WTC11 (cell line): ENCODE results near the gene SUCLA2. TPM values are rescaled to one million over a fixed set of nuclear protein-coding genes. Genes with fewer than 3 reads are reported as not detected.

Experiments used
- AR ChIP-seq: fragments of 250-450 bp; sonication (Bioruptor Pico); IDR thresholded peaks from 2 replicates; pipeline ENCODE4 v1.9.0; 2021; ENCODE audit warnings: mild to moderate bottlenecking
- ATF1 ChIP-seq: sonication (generic); formaldehyde crosslinking; IDR thresholded peaks from 2 replicates; pipeline ENCODE4 v1.8.1; 2023; ENCODE audit warnings: mild to moderate bottlenecking, moderate library complexity, missing genetic modification reagents
- ATF6 ChIP-seq: sonication (generic); formaldehyde crosslinking; IDR thresholded peaks from 2 replicates; pipeline ENCODE4 v1.8.1; 2023; ENCODE audit warnings: mild to moderate bottlenecking, missing genetic modification reagents
- CBFB ChIP-seq: sonication (generic); formaldehyde crosslinking; IDR thresholded peaks from 2 replicates; pipeline ENCODE4 v1.8.1; 2022; ENCODE audit warnings: mild to moderate bottlenecking, low read depth, missing genetic modification reagents
- ETV6 ChIP-seq: sonication (generic); formaldehyde crosslinking; IDR thresholded peaks from 2 replicates; pipeline ENCODE4 v1.8.1; 2022; ENCODE audit warnings: mild to moderate bottlenecking, missing genetic modification reagents
- FOXP4 ChIP-seq: sonication (generic); formaldehyde crosslinking; IDR thresholded peaks from 2 replicates; pipeline ENCODE4 v1.8.0; 2022; ENCODE audit warnings: mild to moderate bottlenecking, missing genetic modification reagents
- IRF1 ChIP-seq: sonication (generic); formaldehyde crosslinking; IDR thresholded peaks from 2 replicates; pipeline ENCODE4 v1.8.0; 2023; ENCODE audit warnings: missing genetic modification reagents
- JUN ChIP-seq: sonication (generic); formaldehyde crosslinking; IDR thresholded peaks from 2 replicates; pipeline ENCODE4 v1.8.0; 2023; ENCODE audit warnings: mild to moderate bottlenecking, missing genetic modification reagents
- MYBL2 ChIP-seq: sonication (generic); formaldehyde crosslinking; IDR thresholded peaks from 2 replicates; pipeline ENCODE4 v1.8.1; 2023; ENCODE audit warnings: mild to moderate bottlenecking, moderate library complexity, missing genetic modification reagents
- PRRX2 ChIP-seq: fragments of 250-450 bp; sonication (Bioruptor Pico); IDR thresholded peaks from 2 replicates; pipeline ENCODE4 v1.8.0; 2021; ENCODE audit warnings: mild to moderate bottlenecking
- SMAD3 ChIP-seq: sonication (generic); formaldehyde crosslinking; IDR thresholded peaks from 2 replicates; pipeline ENCODE4 v1.8.0; 2022; ENCODE audit warnings: missing genetic modification reagents, mild to moderate bottlenecking, borderline replicate concordance
- SOX15 ChIP-seq: fragments of 250-450 bp; sonication (Bioruptor Pico); IDR thresholded peaks from 2 replicates; pipeline ENCODE4 v1.9.0; 2021; ENCODE audit warnings: mild to moderate bottlenecking
- TCF7 ChIP-seq: sonication (generic); formaldehyde crosslinking; IDR thresholded peaks from 2 replicates; pipeline ENCODE4 v1.8.0; 2022; ENCODE audit warnings: mild to moderate bottlenecking, low read depth, missing genetic modification reagents, moderate library complexity
- TP53 ChIP-seq: sonication (generic); formaldehyde crosslinking; IDR thresholded peaks from 2 replicates; pipeline ENCODE4 v1.8.1; 2023; ENCODE audit warnings: mild to moderate bottlenecking, missing genetic modification reagents
- USF2 ChIP-seq: sonication (generic); formaldehyde crosslinking; IDR thresholded peaks from 2 replicates; pipeline ENCODE4 v1.8.1; 2023; ENCODE audit warnings: mild to moderate bottlenecking, missing genetic modification reagents, moderate library complexity
- ZBTB21 ChIP-seq: sonication (generic); formaldehyde crosslinking; IDR thresholded peaks from 2 replicates; pipeline ENCODE4 v1.8.1; 2023; ENCODE audit warnings: mild to moderate bottlenecking, missing genetic modification reagents, borderline replicate concordance
- ZNF232 ChIP-seq: sonication (generic); formaldehyde crosslinking; IDR thresholded peaks from 2 replicates; pipeline ENCODE4 v1.8.0; 2022; ENCODE audit warnings: mild to moderate bottlenecking, missing genetic modification reagents
- ZNF263 ChIP-seq: sonication (generic); formaldehyde crosslinking; IDR thresholded peaks from 2 replicates; pipeline ENCODE4 v1.8.1; 2022; ENCODE audit warnings: low read depth, mild to moderate bottlenecking, moderate library complexity, missing genetic modification reagents
- ZNF317 ChIP-seq: sonication (generic); formaldehyde crosslinking; IDR thresholded peaks from 2 replicates; pipeline ENCODE4 v1.8.1; 2023; ENCODE audit warnings: low read depth, mild to moderate bottlenecking, moderate library complexity, missing genetic modification reagents, borderline replicate concordance
- ZNF423 ChIP-seq: fragments of 250-450 bp; sonication (Bioruptor Pico); IDR thresholded peaks from 2 replicates; pipeline ENCODE4 v2.1.2; 2022; ENCODE audit warnings: mild to moderate bottlenecking, moderate library complexity
- total RNA-seq: library from RNA; stranded (reverse); gene quantifications from 3 replicates; pipeline ENCODE4 v1.2.3, GENCODE V29; 2021
- TF ChIP-seq, protein P1 (sequence below): fragments of 250-450 bp; sonication (Bioruptor Pico); IDR thresholded peaks from 2 replicates; pipeline ENCODE4 v2.1.2; 2022; ENCODE audit warnings: mild to moderate bottlenecking, moderate library complexity
- TF ChIP-seq, protein P2 (sequence below): sonication (generic); formaldehyde crosslinking; IDR thresholded peaks from 2 replicates; pipeline ENCODE4 v1.8.1; 2023; ENCODE audit warnings: mild to moderate bottlenecking, missing genetic modification reagents
- TF ChIP-seq, protein P3 (sequence below): sonication (generic); formaldehyde crosslinking; IDR thresholded peaks from 2 replicates; pipeline ENCODE4 v1.8.0; 2023; ENCODE audit warnings: mild to moderate bottlenecking, missing genetic modification reagents
- TF ChIP-seq, protein P4 (sequence below): sonication (generic); formaldehyde crosslinking; conservative IDR thresholded peaks from 2 replicates; pipeline ENCODE4 v1.8.1; 2022; ENCODE audit warnings: mild to moderate bottlenecking, missing genetic modification reagents

SUCLA2 gene
- total RNA-seq, 1 experiment from 2014 or later: 66.8 TPM

DNA sequence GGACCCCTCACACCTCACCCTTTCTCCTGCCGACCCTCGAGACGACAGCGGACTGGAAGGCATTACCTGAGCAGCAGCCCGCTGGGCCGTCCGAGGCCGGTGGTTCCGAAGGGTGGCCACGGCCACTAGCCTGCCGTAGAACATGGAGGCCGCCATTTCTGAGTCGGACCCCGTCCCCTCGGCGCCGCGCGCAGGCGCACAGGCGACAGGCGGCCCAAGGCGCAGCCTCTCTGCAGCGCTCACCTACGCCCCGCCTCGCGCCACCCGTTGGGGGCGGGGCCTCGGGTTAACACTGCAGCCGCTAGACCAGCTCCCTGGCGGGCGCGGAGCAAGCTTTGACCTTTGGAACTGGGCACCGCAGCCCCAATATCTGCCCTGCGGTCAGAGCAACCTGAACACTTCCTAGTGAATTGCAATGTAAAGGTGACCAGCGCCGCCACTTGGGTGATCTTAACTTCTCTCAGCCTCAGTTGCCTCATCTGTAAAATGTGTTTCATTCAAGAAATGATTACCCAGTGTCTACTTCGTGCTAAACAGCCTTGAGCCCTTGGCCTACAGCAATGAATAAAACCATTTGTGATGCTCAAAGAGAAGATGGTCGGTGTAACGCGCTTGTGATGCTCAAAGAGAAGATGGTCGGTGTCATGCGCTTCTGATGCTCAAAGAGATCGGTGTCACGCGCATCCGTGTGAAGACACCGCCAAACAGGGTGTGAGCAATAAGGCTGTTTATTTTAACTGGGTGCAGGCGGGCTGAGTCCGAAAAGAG is at the start of gene SUCLA2 (continued):
- TF ChIP-seq ZNF317 (CRISPR knock-in tag): no peak
- no peak for TF ChIP-seq USF2 (CRISPR knock-in tag)
- TF ChIP-seq CBFB (CRISPR knock-in tag): no peak
- 0 out of 2 replicates have a peak, but pooled peaks have one; percentile 56 for TF ChIP-seq JUN (CRISPR knock-in tag)
- TF ChIP-seq MYBL2 (CRISPR knock-in tag): peak; percentile 52; the same call in 1 of the 2 replicates
- no peak for TF ChIP-seq TCF7 (CRISPR knock-in tag)
- TF ChIP-seq ZNF423 (CRISPR knock-in tag): no peak
- TF ChIP-seq ZBTB21 (CRISPR knock-in tag): no peak; the same call in 1 of the 2 replicates
- no peak for TF ChIP-seq ZNF263 (CRISPR knock-in tag)
- TF ChIP-seq, protein P1, sequence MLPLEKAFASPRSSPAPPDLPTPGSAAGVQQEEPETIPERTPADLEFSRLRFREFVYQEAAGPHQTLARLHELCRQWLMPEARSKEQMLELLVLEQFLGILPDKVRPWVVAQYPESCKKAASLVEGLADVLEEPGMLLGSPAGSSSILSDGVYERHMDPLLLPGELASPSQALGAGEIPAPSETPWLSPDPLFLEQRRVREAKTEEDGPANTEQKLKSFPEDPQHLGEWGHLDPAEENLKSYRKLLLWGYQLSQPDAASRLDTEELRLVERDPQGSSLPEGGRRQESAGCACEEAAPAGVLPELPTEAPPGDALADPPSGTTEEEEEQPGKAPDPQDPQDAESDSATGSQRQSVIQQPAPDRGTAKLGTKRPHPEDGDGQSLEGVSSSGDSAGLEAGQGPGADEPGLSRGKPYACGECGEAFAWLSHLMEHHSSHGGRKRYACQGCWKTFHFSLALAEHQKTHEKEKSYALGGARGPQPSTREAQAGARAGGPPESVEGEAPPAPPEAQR (CRISPR knock-in tag): no peak
- TF ChIP-seq ATF1 (CRISPR knock-in tag): no peak
- TF ChIP-seq ZNF232 (CRISPR knock-in tag): peak; percentile 72; the same call in 1 of the 2 replicates
- no peak for TF ChIP-seq SMAD3 (CRISPR knock-in tag)
- no peak for TF ChIP-seq AR (CRISPR knock-in tag)
- no peak for TF ChIP-seq IRF1 (CRISPR knock-in tag)
- TF ChIP-seq PRRX2: no peak
- no peak for TF ChIP-seq ETV6 (CRISPR knock-in tag)
- TF ChIP-seq TP53 (CRISPR knock-in tag): peak; percentile 71; the same call in 1 of the 2 replicates
- TF ChIP-seq ATF6 (CRISPR knock-in tag): no peak
- TF ChIP-seq, protein P2, sequence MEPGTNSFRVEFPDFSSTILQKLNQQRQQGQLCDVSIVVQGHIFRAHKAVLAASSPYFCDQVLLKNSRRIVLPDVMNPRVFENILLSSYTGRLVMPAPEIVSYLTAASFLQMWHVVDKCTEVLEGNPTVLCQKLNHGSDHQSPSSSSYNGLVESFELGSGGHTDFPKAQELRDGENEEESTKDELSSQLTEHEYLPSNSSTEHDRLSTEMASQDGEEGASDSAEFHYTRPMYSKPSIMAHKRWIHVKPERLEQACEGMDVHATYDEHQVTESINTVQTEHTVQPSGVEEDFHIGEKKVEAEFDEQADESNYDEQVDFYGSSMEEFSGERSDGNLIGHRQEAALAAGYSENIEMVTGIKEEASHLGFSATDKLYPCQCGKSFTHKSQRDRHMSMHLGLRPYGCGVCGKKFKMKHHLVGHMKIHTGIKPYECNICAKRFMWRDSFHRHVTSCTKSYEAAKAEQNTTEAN: no peak
- no peak for TF ChIP-seq SOX15 (CRISPR knock-in tag)
- TF ChIP-seq FOXP4 (CRISPR knock-in tag): peak; percentile 35; the same call in 1 of the 2 replicates
- TF ChIP-seq, protein P3, sequence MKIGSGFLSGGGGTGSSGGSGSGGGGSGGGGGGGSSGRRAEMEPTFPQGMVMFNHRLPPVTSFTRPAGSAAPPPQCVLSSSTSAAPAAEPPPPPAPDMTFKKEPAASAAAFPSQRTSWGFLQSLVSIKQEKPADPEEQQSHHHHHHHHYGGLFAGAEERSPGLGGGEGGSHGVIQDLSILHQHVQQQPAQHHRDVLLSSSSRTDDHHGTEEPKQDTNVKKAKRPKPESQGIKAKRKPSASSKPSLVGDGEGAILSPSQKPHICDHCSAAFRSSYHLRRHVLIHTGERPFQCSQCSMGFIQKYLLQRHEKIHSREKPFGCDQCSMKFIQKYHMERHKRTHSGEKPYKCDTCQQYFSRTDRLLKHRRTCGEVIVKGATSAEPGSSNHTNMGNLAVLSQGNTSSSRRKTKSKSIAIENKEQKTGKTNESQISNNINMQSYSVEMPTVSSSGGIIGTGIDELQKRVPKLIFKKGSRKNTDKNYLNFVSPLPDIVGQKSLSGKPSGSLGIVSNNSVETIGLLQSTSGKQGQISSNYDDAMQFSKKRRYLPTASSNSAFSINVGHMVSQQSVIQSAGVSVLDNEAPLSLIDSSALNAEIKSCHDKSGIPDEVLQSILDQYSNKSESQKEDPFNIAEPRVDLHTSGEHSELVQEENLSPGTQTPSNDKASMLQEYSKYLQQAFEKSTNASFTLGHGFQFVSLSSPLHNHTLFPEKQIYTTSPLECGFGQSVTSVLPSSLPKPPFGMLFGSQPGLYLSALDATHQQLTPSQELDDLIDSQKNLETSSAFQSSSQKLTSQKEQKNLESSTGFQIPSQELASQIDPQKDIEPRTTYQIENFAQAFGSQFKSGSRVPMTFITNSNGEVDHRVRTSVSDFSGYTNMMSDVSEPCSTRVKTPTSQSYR (CRISPR knock-in tag): no peak
- TF ChIP-seq, protein P4, sequence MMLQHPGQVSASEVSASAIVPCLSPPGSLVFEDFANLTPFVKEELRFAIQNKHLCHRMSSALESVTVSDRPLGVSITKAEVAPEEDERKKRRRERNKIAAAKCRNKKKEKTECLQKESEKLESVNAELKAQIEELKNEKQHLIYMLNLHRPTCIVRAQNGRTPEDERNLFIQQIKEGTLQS: no peak
